ELF-1 (cell line): ENCODE measurements around the gene HSBP1.
A peak's percentile ranks its signal among the peaks of the same experiment; 100 is the strongest.

ENCODE experiments used
- DNase-seq: peaks from one replicate; pipeline ENCODE4 v3.0.0-alpha.2; 2016; ENCODE audit warnings: low read depth, low spot score

The HSBP1 gene

DNA sequence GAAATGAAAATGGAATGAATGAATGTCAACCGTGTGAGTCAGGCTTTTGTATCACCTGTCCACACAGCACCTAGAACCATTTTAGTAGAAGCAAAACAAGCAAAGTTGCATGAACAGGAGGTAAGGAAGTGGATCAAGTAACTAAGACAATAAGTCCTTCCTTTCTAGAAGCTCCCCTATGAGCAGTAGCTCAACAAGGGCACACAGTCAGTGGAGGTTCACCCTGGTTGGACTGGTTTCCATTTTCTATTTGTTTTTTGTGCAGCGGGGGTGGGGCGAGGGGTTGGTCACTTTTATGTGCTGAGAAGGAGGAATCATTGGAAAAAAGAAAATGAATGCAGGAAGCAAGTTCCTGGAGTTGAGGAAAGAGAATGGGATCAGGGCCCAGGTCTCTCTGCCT, 4.0 kb upstream of the HSBP1 start:
- DNase-seq = no peak

DNA sequence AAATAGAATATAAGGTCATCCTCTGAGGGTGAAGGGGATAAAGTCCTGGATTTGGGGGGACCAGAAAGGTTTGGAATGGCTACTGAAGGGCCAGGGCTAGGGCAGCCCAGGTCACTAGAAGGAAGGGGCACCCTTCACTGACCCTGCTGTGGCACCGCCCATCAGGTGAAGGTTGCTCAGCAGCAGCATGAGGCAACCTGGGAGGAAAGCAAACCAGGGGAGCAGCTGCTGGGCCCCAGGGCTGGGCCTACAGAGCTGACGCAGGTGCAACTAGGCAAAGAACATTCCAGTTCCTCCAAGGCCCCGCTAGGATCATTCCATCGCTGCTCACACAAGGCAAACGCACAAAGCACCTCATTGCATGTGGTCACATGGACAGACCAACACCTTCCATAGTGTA, 3.4 kb upstream of the HSBP1 start:
- DNase-seq = no peak

GRCh38 chr16:83806036-83806435, 1.7 kb upstream of the HSBP1 start:
- no peak for DNase-seq

- DNase-seq = no peak
Measured at GRCh38 chr16:83806731-83807130, 1.0 kb upstream of the HSBP1 start.

DNA sequence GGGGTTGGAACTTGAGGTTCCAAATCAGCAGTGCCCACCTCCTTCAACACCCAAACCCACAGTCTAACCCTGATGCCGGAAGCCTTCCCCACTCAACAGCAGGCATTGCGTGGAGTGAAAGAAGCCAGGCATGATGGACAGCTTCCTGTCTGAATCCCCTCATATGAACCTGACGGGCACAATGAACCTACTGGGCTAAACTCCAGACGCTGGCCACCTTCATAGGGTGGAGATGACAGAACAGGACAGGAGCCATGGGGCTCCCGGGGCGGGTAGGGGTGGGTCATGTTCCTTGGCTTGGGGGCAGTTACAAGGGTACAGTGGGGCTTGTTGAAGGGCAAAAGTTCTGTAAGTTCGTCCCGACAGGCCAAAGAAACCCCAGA, 460 bp upstream of the HSBP1 start:
- no peak for DNase-seq

DNA sequence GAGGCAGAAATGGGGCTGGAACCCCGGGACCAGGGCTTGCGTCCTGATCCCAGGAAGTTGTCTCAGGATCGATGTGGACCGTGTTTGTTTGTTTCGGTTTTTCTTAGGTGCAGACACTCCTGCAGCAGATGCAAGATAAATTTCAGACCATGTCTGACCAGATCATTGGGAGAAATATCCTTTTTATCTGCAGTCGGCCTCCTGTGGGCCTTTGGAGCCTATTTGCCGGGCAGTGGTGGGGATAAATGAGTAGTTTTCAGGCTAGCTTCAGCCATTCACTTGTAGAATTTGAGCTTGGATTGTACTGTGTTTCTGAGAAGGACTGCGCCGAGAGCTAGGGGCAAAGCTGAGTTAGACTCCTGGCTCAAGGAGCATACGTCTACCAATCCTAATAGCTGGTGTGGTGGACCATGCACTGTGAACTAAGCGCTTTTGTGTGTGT, 816 bp downstream of the HSBP1 start:
- no peak for DNase-seq

DNA sequence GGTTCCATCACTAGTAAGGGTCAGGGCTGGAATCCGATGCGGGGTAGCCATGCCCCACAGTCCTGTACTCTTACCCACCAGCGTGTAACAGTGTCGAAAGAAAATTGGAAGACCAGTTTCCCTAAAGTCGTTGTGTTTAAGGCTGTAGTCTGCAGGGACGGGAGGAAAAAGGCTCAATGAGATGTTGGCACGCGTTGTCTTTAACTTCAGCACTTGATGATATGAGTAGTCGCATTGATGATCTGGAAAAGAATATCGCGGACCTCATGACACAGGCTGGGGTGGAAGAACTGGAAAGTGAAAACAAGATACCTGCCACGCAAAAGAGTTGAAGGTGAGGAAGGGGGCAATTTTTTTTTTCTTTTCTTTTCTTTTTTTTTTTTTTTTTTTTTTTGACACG, 1.3 kb downstream of the HSBP1 start:
- DNase-seq = no peak

DNA sequence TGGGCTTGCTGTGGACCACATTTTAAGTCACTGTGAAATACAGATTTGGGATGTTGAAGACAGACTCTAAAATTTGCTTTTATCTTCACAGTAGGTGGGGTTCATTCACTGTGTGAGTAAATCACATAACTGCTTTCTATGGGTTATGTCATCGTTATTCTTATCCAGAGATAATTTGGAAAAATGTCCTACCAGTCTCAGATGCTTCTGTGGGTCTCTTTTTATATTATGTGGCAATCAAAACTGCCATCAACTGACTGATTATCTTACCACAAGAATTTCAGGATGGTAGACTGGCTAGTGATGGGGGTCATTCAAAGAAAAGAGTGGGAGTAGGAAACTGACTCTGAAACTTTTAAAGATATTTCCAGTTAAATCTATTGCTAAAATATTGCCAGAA, 3.1 kb downstream of the HSBP1 start:
- DNase-seq = no peak

GRCh38 chr16:83813823-83814658, 6.3 kb downstream of the HSBP1 start:
- DNase-seq = peak; percentile 29

- no peak for DNase-seq
Measured at GRCh38 chr16:83814659-83814985, 6.8 kb downstream of the HSBP1 start.

DNA sequence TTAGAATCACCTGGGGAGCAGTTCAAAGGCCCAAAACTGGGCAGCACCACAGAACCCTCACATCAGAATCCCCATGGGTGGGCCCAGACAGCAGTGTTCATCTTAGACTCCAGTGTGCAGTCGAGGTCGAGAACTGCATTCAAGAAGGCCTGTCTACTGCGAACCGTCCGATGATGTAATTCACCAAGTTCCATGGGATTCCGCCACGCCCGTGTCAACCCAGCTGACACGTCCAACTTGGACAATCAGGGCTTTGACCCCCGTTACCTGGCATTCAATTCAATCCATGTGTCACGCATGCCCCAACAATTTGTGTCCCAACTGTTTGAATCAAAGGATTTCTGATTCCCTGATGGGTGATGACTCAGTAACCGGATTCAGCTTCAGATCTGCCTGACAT, 9.2 kb downstream of the HSBP1 start:
- DNase-seq = no peak

DNA sequence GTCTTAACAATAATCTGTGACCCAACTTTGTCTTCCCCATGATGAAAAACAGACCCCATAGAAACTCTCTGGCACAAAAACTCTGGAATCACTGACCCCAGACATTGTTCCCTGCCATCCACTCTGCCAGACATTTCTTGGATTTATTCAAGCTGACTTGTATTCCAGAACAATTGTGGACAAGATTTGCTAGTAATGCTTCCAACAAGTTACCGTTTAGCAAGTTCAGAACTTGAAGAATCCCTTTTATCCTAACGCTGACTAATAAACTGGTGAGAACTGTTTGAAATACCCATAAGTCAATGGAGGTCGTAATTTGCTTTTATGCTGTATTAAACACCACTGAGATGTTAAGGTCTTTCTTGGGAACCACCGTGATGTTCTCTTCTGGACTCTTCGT, 10.5 kb downstream of the HSBP1 start:
- no peak for DNase-seq

GRCh38 chr16:83819361-83819760, 11.6 kb downstream of the HSBP1 start:
- no peak for DNase-seq

DNA sequence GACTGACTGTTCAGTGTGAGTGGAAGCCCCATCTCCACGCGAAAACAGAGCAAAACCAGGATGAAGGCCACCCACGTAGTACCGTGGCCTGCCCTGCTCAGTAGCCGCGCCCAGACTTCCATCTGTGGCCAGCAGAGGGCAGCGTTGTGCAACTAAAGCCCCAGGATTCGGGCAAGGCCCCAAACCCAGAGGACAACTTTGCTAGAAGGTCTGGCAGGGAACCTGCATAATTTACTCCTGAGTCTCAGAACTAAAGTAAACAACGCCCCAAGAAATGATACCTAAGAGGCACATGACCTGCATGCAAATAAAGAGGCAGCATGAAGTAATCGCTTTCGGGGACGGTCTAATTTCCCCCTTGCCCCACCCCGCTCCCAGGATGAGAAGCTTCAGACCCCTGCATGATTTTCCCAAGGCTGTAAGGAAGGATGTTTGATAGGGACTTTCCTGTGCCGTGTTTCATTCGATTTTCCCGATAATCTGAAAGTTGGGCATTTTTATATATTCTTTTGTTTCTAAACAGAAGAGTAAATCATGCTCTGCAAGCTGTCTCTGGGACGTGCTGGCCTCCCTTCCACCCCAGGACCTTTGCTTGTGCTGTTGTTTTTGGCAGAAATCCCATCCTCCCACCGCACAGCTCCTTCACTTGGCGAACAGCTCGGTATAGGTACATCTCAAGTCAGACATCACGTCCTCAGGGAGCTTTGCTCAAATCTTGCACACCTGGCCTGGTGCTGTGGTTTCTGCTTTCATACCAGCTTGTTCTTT, 18.6 kb downstream of the HSBP1 start:
- DNase-seq = peak; percentile 89

DNA sequence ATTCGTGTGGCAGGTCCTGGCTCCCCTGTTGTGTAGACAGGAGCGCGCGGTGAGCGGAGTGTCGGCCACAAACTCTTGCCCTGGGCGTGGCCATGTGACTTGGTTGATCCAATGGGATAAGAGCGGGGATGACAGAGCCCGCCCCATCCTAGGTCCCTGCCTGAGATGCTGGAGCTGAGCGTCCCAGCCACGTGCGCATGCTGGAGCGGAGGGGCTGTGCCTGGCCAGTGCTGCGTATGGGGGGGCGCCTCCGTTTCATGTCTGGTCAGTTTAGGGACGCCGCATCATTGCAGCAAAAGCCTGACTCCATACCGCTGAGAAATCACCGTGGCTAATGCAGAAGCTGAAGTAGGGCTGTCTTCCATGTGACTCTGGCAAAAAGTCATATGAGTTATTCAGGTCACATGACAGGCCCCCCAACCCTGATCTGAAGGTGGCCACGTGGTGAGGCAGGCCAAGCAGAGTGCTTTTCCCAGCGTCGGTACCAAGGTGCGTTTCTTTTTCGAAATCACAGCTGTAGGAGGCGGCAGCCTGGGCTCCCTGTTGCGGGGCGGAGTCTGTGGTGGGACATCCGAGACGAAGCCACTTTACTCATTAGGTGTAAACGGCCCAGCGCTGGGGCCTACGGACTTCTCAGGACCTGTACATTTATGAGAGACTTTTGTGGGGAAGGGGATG, 22.5 kb downstream of the HSBP1 start:
- no peak for DNase-seq

- no peak for DNase-seq
Measured at GRCh38 chr16:83830769-83831455, 23.1 kb downstream of the HSBP1 start.

DNA sequence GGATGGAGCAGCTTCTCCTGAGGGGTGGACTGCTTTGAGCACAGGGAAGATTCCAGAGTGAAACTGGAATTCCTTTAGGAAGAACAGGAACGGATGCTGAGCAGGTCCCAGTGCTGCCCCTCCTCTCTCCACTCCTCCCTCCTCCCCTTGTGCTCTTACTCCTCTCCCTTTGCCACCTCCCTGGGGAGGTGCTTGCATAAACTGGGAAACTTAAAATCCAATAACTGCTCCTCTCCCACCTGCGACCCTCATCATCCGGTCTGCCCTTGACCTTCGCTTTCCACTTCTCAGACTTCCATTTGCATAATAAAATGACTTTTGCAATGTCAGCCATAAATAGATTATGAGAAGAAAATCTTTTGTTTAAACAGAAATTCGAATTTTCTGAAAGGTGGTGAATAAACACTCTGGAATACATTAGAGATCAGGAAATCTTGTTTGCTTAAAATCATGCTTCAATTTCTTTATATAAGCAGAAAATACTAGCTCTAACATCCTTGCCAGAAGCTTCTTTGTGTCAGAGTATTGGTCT, 23.7 kb downstream of the HSBP1 start:
- DNase-seq = no peak

- DNase-seq = no peak
Measured at GRCh38 chr16:83833921-83834320, 26.1 kb downstream of the HSBP1 start.

GRCh38 chr16:83835586-83836566, 28.1 kb downstream of the HSBP1 start:
- DNase-seq = no peak

GRCh38 chr16:83837566-83837965, 29.8 kb downstream of the HSBP1 start:
- no peak for DNase-seq

DNA sequence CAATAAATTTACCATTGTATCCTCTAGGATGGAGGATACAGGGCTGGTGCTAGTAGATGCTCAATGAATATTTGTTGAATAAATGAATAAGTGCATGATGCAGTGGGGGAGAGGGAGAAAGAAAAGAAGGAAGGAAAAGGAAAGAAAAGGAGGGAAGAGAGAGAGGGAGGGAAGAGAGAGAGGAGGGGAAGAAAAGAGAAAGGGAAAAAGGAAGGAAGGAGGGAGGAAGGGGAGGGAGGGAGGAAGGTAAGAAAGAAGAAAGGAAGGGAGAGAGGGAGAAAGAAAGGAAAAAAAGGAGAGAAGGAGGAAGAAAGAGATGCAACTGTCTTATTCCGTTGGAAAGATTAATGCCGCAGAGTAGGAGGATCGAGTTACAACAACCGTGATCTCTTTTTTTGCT, 30.4 kb downstream of the HSBP1 start:
- DNase-seq = no peak
